HepG2 (cell line): ENCODE data around the gene RFTN1. TPM values are rescaled to one million over a fixed set of nuclear protein-coding genes. Genes with fewer than 3 reads are reported as not detected.
A peak's percentile ranks its signal among the peaks of the same experiment; 100 is the strongest.

Experiments
- ATAC-seq: fragments of 200-7000 bp; cut with Tn5 transposase; 3 replicates; pipeline ENCODE4 v1.9.1; 2020; ENCODE audit warnings: mild to moderate bottlenecking, moderate library complexity
- BruUV-seq: library from RNA; stranded (reverse); fragments of 400-500 nt; replicated peaks from 2 replicates; lab custom pipeline; 2021; lab: Mats Ljungman, UMichigan
- CTCF ChIA-PET: fragments of 300-600 bp; formaldehyde crosslinking; extraction: SDS; loops from one replicate; lab custom pipeline; 2021; ENCODE audit warnings: low total read pairs, inconsistent platforms, low intra/inter-chr PET ratio; lab: Yijun Ruan, JAX
- POLR2A ChIA-PET: fragments of 350-600 bp; sonication (Branson Sonifier 250); formaldehyde crosslinking; loops from one replicate; lab custom pipeline; 2020; ENCODE audit warnings: antibody characterized with exemption, inconsistent platforms; lab: Yijun Ruan, JAX
- DNase-seq: peaks from one replicate; pipeline ENCODE4 v3.0.0-alpha.2; 2015; ENCODE audit warnings: low spot score
- FAIRE-seq: peaks from 3 replicates; lab custom pipeline; 2011; peaks lifted over from hg19 to GRCh38; lab: Jason Lieb, UNC
- H2AFZ ChIP-seq: one replicate; pipeline ENCODE4 v1.6.1; 2011; ENCODE audit warnings: low read length, inconsistent platforms
- H3K27ac ChIP-seq: fragments of 300-600 bp; 3 replicates; pipeline ENCODE4 v1.8.0; 2011; ENCODE audit warnings: mixed run types, mild to moderate bottlenecking, mixed read lengths, low read length, inconsistent platforms; ENCODE audit not compliant: insufficient read depth; ENCODE audit errors: extremely low read length
- H3K27me3 ChIP-seq, 2 experiments: fragments of 200-600 bp in 1 of 2; 2 replicates in 1 of 2; 3 replicates in 1 of 2; pipeline versions ENCODE4 v1.6.0 to v1.8.0; 2011; ENCODE audit warnings: low read length in 2 of 2, mild to moderate bottlenecking in 2 of 2, moderate library complexity in 2 of 2, inconsistent platforms in 1 of 2; ENCODE audit not compliant: insufficient read depth in 2 of 2, control insufficient read depth in 1 of 2
- H3K36me3 ChIP-seq, 2 experiments: fragments of 200-600 bp in 1 of 2; replicated peaks in 1 of 2; 2 replicates in 1 of 2; 3 replicates in 1 of 2; pipeline versions ENCODE4 v1.5.1 to v1.8.0; 2011; ENCODE audit warnings: low read length in 2 of 2, inconsistent platforms in 1 of 2; ENCODE audit not compliant: insufficient read depth in 2 of 2, control insufficient read depth in 1 of 2
- H3K4me1 ChIP-seq: 2 replicates; pipeline ENCODE4 v1.5.1; 2012; ENCODE audit warnings: low read length, inconsistent platforms; ENCODE audit not compliant: insufficient read depth
- H3K4me2 ChIP-seq: 2 replicates; pipeline ENCODE4 v1.6.0; 2011; ENCODE audit warnings: low read depth, low read length, inconsistent platforms
- H3K4me3 ChIP-seq, 3 experiments: fragments of 200-600 bp in 1 of 3; sonication (generic), shearing (Covaris generic) in 1 of 3; replicated peaks in 1 of 3; 2 replicates each; pipeline ENCODE4 v1.5.1; 2011 to 2016; ENCODE audit warnings: low read length in 3 of 3, inconsistent platforms in 2 of 3, low read depth in 2 of 3, mild to moderate bottlenecking in 2 of 3, control low read depth in 1 of 3, mixed read lengths in 1 of 3; ENCODE audit not compliant: insufficient read depth in 1 of 3
- H3K79me2 ChIP-seq: one replicate; pipeline ENCODE4 v1.6.1; 2011; ENCODE audit warnings: low read length, inconsistent platforms; ENCODE audit not compliant: insufficient read depth
- H3K9ac ChIP-seq: 2 replicates; pipeline ENCODE4 v1.6.0; 2011; ENCODE audit warnings: mild to moderate bottlenecking, low read depth, low read length, inconsistent platforms; ENCODE audit not compliant: insufficient read depth
- H3K9me3 ChIP-seq: 2 replicates; pipeline ENCODE4 v1.5.1; 2012; ENCODE audit warnings: mild to moderate bottlenecking, low read length
- H4K20me1 ChIP-seq: 2 replicates; pipeline ENCODE4 v1.6.0; 2011; ENCODE audit warnings: inconsistent platforms, mild to moderate bottlenecking, low read length, moderate library complexity; ENCODE audit not compliant: insufficient read depth
- HIVEP1 ChIP-seq: sonication (generic); formaldehyde crosslinking; IDR thresholded peaks from 2 replicates; pipeline ENCODE4 v1.4.0; 2020; ENCODE audit warnings: mild to moderate bottlenecking, missing genetic modification reagents
- JDP2 ChIP-seq: sonication (generic); formaldehyde crosslinking; IDR thresholded peaks from 2 replicates; pipeline ENCODE4 v1.8.1; 2022; ENCODE audit warnings: missing genetic modification reagents, borderline replicate concordance
- ZSCAN21 ChIP-seq: sonication (generic); formaldehyde crosslinking; IDR thresholded peaks from 2 replicates; pipeline ENCODE4 v1.8.0; 2022; ENCODE audit warnings: mild to moderate bottlenecking, missing genetic modification reagents, moderate library complexity, borderline replicate concordance
- WGBS: methylation state at CpG from one replicate; pipeline ENCODE4 v1.1.6; 2017; ENCODE audit warnings: low lambda C conversion rate; 5-methylcytosine and 5-hydroxymethylcytosine counted together
- in situ Hi-C: cut with HindIII; loops from 2 replicates; pipeline ENCODE4 v1.10.0; 2017; ENCODE audit warnings: low pct_unique_long_range_greater_than_20kb; ENCODE audit not compliant: extremely low pct_ligation_motif_present
- intact Hi-C: fragments of 100-400 bp; cut with micrococcal nuclease; formaldehyde crosslinking; loops from one replicate; pipeline ENCODE4 v1.10.0; 2022; ENCODE audit not compliant: unreplicated experiment
- polyA plus RNA-seq, 8 experiments: library from polyadenylated mRNA; depleted of rRNA in 3 of 8; stranded (reverse) in 7 of 8; unstranded in 1 of 8; fragments of >200 nt; fragmentation: Illumina TruSeq in 4 of 8; extraction: Trizol in 4 of 8; gene quantifications; 2 replicates each; pipeline versions ENCODE4 v1.2.1 to v1.2.3, GENCODE V29; 2011 to 2016; ENCODE audit warnings: low read depth in 4 of 8, missing spikeins in 1 of 8, mixed read lengths in 1 of 8; ENCODE audit not compliant: insufficient read depth in 1 of 8
- total RNA-seq, 5 experiments: library from RNA; depleted of rRNA; stranded (reverse); fragments of >200 nt; fragmentation: Illumina TruSeq; extraction: Trizol; gene quantifications; 2 replicates each; pipeline ENCODE4 v1.2.3, GENCODE V29; 2016; ENCODE audit warnings: low read depth in 1 of 5
- TF ChIP-seq, protein P1 (sequence below), 2 experiments: IDR thresholded peaks; 2 replicates each; pipeline ENCODE4 v1.6.1; 2011 to 2012; ENCODE audit warnings: low read length in 2 of 2, borderline replicate concordance in 1 of 2, low read depth in 1 of 2, mild to moderate bottlenecking in 1 of 2, moderate library complexity in 1 of 2

The RFTN1 gene
- total and polyA plus RNA-seq, 2 of the 13 experiments (the other 11 are each of a cell fraction or from before 2014, with no cell fraction given): not detected

DNA sequence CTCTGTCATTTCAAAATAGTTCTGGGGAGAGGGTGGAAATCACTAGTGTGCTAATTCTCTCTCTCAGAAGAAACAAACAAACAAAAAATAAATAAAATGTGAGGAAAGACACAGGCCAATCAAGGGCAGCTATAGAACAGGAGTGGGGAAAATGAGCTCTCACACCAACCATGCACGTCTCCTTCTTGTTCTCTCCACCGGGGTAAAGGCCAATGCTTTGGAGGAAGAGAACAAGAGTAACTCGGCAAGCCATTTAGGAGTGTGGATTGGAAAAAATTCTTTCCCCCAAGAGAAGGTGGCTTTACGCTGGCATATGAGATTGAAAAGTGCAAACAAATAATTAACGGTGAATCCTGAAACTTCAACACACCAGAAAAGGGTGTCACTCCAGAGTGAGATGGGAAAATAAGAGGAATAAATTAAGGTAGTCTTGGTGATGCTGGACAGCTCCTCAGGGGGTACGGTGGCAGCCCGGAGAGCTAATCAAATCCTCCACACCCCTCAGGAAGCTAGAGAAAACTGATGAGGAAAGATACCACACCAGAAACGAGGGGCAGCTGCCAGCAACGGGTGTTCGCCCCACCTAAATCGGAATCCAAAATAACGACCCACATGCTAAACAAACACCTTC, 88.0 kb downstream of the RFTN1 start:
- TF ChIP-seq HIVEP1 (no peak), JDP2 (CRISPR knock-in tag) (no peak), ZSCAN21 (CRISPR knock-in tag) (no peak)
- TF ChIP-seq, protein P1, sequence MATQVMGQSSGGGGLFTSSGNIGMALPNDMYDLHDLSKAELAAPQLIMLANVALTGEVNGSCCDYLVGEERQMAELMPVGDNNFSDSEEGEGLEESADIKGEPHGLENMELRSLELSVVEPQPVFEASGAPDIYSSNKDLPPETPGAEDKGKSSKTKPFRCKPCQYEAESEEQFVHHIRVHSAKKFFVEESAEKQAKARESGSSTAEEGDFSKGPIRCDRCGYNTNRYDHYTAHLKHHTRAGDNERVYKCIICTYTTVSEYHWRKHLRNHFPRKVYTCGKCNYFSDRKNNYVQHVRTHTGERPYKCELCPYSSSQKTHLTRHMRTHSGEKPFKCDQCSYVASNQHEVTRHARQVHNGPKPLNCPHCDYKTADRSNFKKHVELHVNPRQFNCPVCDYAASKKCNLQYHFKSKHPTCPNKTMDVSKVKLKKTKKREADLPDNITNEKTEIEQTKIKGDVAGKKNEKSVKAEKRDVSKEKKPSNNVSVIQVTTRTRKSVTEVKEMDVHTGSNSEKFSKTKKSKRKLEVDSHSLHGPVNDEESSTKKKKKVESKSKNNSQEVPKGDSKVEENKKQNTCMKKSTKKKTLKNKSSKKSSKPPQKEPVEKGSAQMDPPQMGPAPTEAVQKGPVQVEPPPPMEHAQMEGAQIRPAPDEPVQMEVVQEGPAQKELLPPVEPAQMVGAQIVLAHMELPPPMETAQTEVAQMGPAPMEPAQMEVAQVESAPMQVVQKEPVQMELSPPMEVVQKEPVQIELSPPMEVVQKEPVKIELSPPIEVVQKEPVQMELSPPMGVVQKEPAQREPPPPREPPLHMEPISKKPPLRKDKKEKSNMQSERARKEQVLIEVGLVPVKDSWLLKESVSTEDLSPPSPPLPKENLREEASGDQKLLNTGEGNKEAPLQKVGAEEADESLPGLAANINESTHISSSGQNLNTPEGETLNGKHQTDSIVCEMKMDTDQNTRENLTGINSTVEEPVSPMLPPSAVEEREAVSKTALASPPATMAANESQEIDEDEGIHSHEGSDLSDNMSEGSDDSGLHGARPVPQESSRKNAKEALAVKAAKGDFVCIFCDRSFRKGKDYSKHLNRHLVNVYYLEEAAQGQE (IDR thresholded peaks at IDR 0.05; ENCODE audit: borderline replicate concordance in 1 of 2, low read depth in 1 of 2, low read length in 2 of 2): peak in 1 of 2 experiments; percentile 78; a peak in 3 of 4 replicates
- intact Hi-C loops: no loop called here
- H3K27me3 ChIP-seq: peaks cover 0 to 3% of the 10 kb centered on the region in 2 experiments; a peak in 2 of 5 replicates
- in situ Hi-C loops: no loop called here
- no peak overlapping the region for H3K4me2 ChIP-seq
- no peak overlapping the region for H2AFZ ChIP-seq
- ATAC-seq (no peak), DNase-seq (no peak), FAIRE-seq (no peak)
- no peaks in the 10 kb centered on the region for H3K36me3 ChIP-seq
- WGBS: 39% methylated on average over 12 of the region's 12 CpGs
- BruUV-seq: no TSS peak
- H3K4me3 ChIP-seq: no peak overlapping the region
- POLR2A ChIA-PET: no interaction called here
- no peaks in the 10 kb centered on the region for H3K9me3 ChIP-seq
- CTCF ChIA-PET: no interaction called here
- H4K20me1 ChIP-seq: no peaks in the 10 kb centered on the region
- H3K27ac ChIP-seq: no peak overlapping the region
- H3K9ac ChIP-seq: no peak overlapping the region
- H3K4me1 ChIP-seq: no peaks in the 10 kb centered on the region
- no peaks in the 10 kb centered on the region for H3K79me2 ChIP-seq
